ENCODE data around the gene EPS8L1. TPM values are rescaled to one million over a fixed set of nuclear protein-coding genes. Genes with fewer than 3 reads are reported as not detected.
"Not testable (repeated sequence)": the region's sequence is repeated elsewhere in the genome, so short reads cannot be mapped to it uniquely, and the experiment has no call there.

The EPS8L1 gene
- total RNA-seq, 1 donor from 2014 or later, result 2.7 TPM

- no peak for DNase-seq
- intact Hi-C loops (cut with micrococcal nuclease), result no loop called here
- ATAC-seq, result no peak
Measured at GRCh38 chr19:55046975-55047622, 28.6 kb upstream of the EPS8L1 start.

GRCh38 chr19:55047951-55048350 is 27.7 kb upstream of the EPS8L1 start:
- ATAC-seq, result no peak
- DNase-seq, result no peak
- intact Hi-C loops (cut with micrococcal nuclease), result no loop called here

GRCh38 chr19:55048446-55048845 is 27.2 kb upstream of the EPS8L1 start:
- DNase-seq, result no peak
- intact Hi-C loops (cut with micrococcal nuclease), result no loop called here
- ATAC-seq, result no peak

- no peak for ATAC-seq
- intact Hi-C loops (cut with micrococcal nuclease), result no loop called here
Measured at GRCh38 chr19:55050749-55051532, 24.7 kb upstream of the EPS8L1 start.

GRCh38 chr19:55053735-55054134 is 21.9 kb upstream of the EPS8L1 start:
- intact Hi-C loops (cut with micrococcal nuclease), result no loop called here
- ATAC-seq, result no peak
- DNase-seq, result no peak

More at GRCh38 chr19:55050749-55051532, 24.7 kb upstream of the EPS8L1 start:
- no peak for DNase-seq

- intact Hi-C loops (cut with micrococcal nuclease), result no loop called here
- DNase-seq, result no peak
- no peak for ATAC-seq
Measured at GRCh38 chr19:55056827-55057226, 18.8 kb upstream of the EPS8L1 start.

GRCh38 chr19:55058781-55059610 is 16.7 kb upstream of the EPS8L1 start:
- DNase-seq, result no peak
- intact Hi-C loops (cut with micrococcal nuclease), result no loop called here

GRCh38 chr19:55060287-55060686 is 15.4 kb upstream of the EPS8L1 start:
- DNase-seq; intact Hi-C loops (cut with micrococcal nuclease): not testable (repeated sequence)

More at GRCh38 chr19:55058781-55059610, 16.7 kb upstream of the EPS8L1 start:
- ATAC-seq, result no peak

GRCh38 chr19:55062735-55063491 is 12.8 kb upstream of the EPS8L1 start, which contains the start of gene RDH13:
RDH13 (minus strand) TSS chr19:55063148; CDS start chr19:55063032, 116 bp downstream.
- ATAC-seq (peak; percentile 99), DNase-seq (peak; percentile 99)
- intact Hi-C loops (cut with micrococcal nuclease), result no loop called here

More at GRCh38 chr19:55060287-55060686, 15.4 kb upstream of the EPS8L1 start:
- ATAC-seq, result not testable (repeated sequence)

- intact Hi-C loops (cut with micrococcal nuclease), result no loop called here
- DNase-seq, result no peak
- ATAC-seq, result no peak
Measured at GRCh38 chr19:55063492-55063843, 12.2 kb upstream of the EPS8L1 start.

GRCh38 chr19:55065516-55065915 is 10.2 kb upstream of the EPS8L1 start:
- intact Hi-C loops (cut with micrococcal nuclease); DNase-seq: not testable (repeated sequence)

GRCh38 chr19:55066107-55066709 is 9.5 kb upstream of the EPS8L1 start:
- no peak for ATAC-seq
- intact Hi-C loops (cut with micrococcal nuclease), result no loop called here
- DNase-seq, result no peak

More at GRCh38 chr19:55065516-55065915, 10.2 kb upstream of the EPS8L1 start:
- not testable (repeated sequence) for ATAC-seq

GRCh38 chr19:55067869-55068268 is 7.8 kb upstream of the EPS8L1 start:
- DNase-seq, result no peak
- intact Hi-C loops (cut with micrococcal nuclease), result no loop called here
- ATAC-seq, result no peak

GRCh38 chr19:55068950-55069864 is 6.5 kb upstream of the EPS8L1 start:
- ATAC-seq (peak; percentile 59), DNase-seq (no peak)
- intact Hi-C loops (cut with micrococcal nuclease), result no loop called here

GRCh38 chr19:55069865-55070197 is 5.8 kb upstream of the EPS8L1 start:
- no peak for DNase-seq
- no peak for ATAC-seq
- intact Hi-C loops (cut with micrococcal nuclease), result no loop called here

GRCh38 chr19:55070466-55071128 is 5.1 kb upstream of the EPS8L1 start:
- ATAC-seq, result no peak
- intact Hi-C loops (cut with micrococcal nuclease), result no loop called here
- no peak for DNase-seq

GRCh38 chr19:55071129-55071502 is 4.6 kb upstream of the EPS8L1 start:
- no peak for ATAC-seq
- intact Hi-C loops (cut with micrococcal nuclease), result no loop called here
- no peak for DNase-seq

Data from left ventricle myocardium superior (tissue), 1 donor.